Measurements from ENCODE around the gene AKAP13.
"Not testable (repeated sequence)": the region's sequence is repeated elsewhere in the genome, so short reads cannot be mapped to it uniquely, and the experiment has no call there.

Gene AKAP13

DNA sequence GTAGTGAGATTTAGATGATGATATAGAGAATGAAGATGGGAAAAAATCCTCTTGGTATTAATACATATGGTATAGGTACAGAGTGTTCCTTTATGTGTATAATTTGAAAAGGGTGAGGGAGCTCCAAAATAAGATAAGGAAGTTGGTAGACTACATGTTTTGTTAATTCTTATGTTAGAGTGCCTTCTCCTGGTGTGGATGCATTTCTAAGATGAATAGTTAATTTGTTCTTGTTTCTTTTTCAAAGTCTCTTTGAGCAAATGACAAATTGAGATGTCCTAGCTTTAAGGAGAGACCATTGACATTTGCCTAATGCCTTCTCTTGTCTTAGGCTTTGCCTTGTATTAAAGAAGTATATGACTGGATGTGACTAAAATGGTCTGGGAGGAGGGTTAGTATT lies 34.1 kb downstream of the AKAP13 start:
- no peak for DNase-seq

DNA sequence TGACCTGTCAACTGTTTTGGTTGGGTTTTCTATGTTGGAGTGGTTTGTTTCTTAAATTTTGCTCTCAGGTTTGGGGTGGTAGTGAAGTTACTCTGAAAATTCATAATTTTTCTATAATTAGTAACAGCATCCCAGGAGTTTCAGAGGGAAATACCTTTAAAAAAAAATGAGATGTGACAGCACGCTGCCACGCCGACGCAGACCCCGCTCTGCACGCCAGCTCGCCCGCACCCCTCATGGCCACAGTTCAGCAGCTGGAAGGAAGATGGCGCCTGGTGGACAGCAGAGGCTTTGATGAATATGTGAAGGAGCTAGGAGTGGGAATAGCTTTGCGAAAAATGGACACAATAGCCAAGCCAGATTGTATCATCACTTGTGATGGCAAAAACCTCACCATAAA lies 34.6 kb downstream of the AKAP13 start:
- DNase-seq, result no peak

DNA sequence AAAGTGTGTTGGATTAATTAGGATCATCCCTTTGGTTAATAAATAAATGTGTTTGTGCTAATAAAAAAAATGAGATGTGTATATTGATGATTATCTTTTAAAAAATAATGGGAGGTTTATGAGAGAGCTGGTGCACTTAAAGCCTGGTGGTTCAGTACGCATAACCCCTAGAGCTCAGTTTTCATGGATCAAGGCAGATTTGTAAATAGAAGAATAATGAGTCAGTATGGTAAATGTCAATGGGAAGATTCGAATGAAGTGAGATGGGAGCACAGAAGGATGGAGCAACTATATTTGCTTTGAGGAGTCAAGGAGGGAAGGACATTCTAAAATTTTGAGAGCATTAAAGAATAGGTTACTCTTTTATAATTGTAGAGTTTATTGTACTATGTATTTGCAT lies 35.4 kb downstream of the AKAP13 start:
- DNase-seq, result no peak

DNA sequence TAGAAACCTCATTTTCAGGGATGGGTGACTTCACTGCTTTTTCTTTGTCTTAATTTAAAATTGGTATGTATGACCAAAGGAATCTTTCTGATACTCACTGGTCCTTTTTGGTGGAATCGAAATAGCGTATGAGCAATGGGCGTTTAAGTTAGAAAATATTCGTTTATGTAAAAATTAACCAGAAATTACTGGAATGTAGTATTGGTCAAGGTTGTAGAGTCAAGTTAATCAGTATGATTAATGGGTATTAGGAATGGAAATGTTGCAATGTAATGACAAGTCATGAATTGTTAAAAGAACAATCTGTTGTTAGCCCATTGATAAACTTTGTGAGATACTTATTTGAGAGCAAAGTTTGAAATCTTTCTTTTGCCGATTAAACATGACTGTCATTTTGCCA lies 36.9 kb downstream of the AKAP13 start:
- DNase-seq, result no peak

DNA sequence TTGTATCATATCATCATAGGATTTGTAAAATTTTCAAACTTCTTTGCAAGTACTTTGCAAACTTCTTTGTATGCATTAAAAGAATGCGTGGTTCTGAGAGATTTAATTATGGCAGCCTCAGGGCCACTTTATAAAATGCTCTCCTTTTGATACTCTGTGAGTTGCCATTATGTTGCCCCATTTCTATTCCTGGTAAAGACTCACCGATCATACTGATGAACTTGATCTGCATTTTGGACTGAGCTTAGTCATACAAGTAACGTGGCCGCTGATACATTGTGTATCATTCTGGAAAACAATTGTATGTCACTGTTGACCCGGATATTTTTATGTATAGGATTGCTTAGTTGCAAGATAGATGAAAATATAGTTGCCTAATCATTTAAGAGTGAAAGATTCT lies 38.8 kb downstream of the AKAP13 start:
- no peak for DNase-seq

DNA sequence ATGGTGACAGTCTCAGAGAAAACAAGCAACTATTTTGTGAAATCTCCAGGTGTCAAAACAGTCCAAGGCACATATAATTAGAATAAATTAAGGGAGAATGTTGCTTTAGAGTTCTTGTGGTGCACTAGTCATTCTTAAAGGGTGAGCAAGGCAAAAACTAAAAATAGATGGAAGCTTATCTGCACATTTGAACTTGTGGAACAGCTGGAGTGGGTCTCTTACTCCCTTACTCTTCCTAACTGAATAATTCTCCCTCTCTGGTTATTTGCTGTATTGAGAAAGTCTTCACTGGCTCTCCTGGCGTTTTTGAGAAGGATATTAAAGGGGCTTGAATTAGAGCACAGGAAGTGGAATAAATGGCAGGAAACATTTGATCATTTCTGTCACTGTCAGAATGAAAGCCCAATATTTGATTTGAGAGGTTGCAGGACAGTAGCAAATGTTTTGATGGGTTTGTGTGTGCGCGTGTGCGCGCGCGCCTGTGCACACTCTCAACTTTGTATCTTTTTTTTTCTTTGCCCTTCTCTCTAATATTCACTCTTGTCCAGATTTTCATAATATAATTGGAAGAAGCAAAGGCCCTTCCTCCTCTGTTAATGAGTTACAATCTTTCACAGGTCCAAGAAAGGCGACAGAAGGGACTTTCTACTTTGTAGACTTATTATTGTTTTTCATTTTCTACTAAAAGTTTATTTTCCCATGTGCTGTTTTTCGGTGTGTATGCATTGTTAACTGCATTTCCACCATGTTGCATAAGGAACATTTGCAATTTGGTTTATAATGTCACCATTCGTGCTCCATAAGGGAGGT lies 40.9 kb downstream of the AKAP13 start:
- no peak for DNase-seq

DNA sequence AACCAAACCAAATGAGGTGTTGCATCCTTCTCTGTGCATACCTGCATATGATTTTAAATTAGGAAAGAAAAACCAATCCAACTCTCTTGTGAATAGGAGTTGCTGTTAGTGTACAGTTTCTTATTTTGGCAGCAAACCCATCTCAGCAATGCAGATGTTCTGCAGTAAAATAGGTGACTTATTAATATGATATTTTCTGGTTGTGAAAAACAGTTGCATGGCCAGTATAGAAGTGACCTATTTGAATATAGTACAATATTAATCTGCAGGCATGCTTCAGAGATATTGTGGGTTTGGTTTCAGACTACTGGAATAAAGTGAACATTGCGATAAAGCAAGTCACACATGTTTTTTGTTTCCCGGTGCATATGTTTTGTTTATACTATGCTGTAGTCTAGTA lies 42.2 kb downstream of the AKAP13 start:
- DNase-seq, result no peak

DNA sequence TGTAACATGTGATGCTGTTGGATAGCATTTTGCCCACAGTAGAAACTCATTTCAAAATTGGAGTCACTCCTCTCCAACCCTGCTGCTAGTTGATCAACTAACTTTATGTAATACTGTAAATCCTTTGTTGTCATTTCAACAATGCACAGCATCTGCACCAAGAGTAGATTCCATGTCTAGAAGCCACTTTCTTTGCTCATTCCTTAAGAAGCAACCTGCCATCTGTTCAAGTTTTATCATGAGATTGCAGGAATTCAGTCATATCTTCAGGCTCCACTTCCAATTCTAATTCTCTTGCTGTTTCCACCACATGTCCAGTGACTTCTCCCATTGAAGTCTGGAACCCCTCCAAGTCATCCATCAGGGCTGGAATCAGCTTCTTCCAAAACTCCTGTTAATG lies 42.9 kb downstream of the AKAP13 start:
- no peak for DNase-seq

DNA sequence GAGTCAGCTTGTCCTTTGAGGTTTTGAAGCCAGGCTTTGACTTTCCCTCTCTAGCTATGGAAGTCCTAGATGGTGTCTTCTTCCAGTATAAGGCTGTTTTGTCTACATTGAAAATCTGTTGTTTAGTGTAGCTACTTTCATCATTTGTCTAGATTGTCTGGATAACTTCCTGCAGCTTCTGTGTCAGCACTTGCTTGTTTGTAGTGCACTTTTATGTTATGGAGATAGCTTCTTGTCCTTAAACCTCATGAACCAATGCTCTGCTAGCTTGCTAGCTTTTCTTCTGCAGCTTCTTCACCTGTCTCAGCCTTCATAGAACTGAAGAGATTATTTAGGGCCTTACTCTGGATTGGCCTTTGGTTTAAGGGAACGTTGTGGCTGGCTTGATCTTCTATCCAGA lies 43.8 kb downstream of the AKAP13 start:
- no peak for DNase-seq

DNA sequence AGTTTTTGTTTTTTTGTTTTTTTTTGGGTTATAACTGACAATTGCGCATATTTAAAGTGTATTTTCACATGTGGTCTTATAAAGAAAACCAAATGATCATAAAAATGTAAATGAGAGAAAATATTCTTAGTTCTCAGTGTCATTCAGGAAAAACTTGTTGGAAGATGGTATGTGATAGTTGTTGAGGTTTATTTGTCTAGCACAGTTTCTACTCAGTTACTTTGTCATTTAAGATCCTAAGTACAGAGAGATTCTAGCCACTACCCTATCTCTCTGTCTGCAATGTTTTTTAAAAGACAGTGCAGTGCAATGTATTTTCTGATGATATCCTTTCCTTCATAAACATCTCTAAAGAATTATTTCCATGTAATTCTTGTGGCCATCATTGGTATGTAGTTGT lies 46.1 kb downstream of the AKAP13 start:
- no peak for DNase-seq

DNA sequence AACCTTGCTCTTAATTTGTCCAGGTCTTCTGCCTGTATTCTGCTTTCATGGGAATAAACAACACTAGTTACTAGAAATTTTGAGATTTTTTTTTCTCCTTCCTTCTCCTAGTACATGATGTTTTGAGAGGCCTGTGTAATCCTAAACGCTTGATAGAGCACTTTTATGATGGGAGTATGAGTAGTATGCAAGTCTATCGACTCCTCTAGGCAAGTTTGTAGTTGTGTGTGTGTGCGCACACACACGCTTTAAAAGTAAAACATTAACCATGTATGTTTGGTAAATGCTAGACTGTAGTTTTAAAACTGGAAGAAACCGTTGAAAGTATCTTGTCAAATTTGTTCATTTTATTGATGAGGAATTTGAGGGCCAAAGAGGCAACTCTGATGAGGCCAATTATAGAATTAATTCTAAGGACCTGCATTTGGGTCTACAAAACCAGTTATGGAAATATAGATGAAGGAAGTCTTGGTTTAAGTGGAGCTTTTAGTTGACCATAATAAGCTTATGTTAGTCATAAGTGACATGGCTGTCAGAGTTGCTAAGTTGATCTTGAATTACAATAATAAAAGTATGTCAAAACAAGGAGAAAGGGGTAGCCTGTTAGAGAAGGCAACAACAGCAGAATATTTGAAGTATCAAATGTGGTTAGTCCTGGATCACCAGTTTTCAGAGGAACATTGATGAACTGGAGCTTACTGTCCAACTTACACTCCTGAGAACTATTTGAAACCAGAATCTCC lies 47.1 kb downstream of the AKAP13 start:
- no peak for DNase-seq

DNA sequence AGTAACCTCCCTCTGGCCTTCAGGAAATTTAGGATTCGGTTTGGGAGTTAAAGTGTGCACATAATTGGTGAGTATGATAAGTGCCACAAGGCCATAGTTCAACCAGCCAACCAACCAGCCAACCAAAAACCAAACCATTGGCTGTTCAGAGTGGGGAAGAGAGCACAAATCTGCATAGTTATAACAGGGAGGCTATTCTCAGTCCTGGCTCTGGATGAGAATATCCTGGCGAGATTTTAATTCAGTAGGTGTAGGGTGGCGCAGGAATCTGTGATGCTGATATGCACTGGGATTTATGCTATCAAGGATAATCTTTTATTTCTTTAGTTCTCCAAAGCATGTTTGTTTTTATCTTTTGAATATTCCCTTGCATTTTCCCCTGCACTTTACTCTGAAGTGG lies 49.1 kb downstream of the AKAP13 start:
- no peak for DNase-seq

DNA sequence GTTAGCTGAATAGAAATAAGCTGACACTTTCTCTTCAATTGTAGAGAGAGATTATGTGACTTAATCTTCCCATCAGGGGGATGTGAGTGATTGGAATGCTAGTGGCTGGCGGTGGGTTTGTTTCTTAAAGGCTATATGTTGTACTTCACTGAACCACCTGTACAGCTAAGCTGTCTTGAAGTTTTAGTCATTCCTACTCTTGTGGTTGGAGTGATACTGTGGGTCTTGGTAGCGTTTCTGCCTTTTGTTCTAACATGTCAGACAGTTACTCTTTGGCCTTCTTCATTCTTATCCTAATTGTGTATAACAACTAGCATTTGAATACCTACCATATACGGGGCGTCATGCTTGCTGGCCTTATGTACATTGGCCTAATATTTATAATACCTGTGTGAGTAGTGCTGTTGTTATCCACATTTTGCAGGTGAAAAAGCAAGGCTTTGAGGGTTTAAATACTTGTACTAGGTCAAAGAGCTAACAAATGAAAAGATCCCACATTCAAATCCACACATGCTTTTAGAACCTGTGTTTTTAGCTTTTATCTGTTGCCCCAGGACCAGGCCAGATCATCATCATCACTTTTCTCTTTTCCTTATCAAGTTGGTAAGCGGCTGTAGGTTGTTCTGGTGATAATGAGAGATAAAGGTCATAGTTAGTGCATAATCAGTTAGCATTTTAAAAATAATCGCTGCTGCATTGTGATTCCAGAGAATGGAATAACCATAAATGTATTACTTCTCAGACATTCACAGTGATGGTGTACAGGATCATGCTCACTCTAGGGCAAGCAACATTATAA lies 50.2 kb downstream of the AKAP13 start:
- DNase-seq, result no peak

DNA sequence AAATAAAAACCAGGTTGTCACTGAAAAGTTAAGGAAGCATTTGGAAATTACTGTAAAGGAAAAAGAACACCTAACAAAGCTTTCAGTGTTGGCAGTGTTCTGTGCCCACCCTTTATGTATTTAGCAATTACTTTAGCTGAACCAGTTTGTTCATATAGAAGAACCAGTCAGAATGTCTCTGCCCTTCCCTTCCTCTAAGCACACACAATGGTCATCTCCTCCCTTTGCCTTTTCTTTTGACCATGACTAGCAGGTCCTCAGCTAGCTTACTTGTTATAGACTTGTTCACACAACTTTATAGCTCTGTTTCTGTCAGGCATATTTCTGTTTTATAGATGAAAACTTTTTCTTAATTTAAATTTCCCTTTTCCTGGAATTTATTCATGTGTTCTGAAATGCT lies 59.6 kb downstream of the AKAP13 start:
- no peak for DNase-seq

DNA sequence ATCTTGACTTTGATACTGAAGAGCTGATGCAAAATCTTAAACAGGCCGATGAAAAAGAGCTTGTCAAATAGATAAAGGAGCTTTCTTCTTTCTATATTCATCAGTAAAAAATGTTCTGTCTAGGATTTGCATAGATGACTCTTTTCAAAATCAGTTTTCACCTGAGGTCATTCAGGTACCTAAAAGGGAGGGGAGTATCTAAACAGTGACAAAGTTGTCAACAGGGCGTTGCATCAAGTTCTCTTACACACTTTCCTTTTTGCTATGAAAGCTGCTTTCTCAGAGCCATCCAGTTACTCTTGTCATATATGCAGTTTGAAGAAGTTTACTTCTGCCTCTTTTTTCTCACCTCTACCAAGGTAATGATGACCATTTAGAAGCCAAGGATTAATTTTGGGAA lies 60.0 kb downstream of the AKAP13 start:
- no peak for DNase-seq

DNA sequence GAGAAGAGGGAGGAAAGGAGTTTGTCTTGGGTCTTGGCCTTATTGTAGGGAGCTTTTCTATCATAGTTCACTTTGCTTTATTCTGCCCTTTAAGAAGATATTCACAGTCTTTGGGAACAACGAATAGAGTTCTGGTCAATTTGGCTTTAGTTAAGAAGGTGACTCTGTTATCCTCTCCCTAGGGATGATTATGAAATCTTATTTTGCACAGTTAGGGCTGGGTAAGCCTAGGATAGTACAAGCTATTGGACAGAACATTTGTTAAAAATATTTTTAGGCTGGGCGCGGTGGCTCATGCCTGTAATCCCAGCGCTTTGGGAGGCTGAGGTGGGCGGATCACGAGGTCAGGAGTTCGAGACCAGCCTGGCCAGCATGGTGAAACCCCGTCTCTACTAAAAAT lies 61.5 kb downstream of the AKAP13 start:
- not testable (repeated sequence) for DNase-seq

DNA sequence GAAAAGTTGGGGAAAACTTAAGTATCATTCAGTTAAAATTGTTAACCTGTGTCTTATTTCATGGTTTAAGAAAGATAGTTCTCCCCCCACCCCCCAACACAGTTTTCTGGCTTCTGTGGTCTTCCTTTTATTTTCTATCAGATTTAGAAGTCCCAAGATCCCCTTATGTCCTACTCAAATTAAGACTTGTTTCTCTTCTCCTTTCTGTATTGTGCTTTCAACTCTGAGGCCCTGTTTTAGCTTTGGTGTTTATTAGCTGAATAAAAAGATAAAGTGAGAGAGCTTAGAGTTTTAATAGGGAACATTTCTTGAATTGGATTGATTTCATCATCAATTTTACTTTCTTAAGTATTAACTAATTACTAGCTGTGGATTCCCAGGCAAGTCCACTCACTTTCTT lies 62.6 kb downstream of the AKAP13 start:
- no peak for DNase-seq

DNA sequence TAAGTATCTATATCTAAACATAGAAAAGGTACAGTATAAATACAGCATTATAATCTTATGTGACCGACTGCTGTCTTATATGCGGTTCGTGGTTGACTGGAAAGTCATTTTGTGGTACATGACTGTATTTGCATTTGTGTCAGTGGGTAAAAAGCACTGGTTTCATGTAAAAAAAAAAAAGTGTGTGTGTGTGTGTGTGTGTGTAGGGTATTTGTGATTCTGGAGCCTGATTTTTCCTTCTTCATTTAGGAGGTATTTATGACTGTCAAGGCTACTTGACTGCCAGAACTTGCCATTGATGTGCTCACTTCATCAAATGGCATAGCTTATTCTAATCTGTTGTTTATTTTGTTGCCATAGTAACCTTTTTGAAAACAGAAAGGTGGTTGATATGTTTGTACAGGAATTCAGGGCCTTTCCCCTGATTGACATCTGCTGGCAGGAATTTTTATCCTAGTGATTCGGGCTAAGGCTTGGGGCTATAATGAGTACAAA lies 63.2 kb downstream of the AKAP13 start:
- no peak for DNase-seq

DNA sequence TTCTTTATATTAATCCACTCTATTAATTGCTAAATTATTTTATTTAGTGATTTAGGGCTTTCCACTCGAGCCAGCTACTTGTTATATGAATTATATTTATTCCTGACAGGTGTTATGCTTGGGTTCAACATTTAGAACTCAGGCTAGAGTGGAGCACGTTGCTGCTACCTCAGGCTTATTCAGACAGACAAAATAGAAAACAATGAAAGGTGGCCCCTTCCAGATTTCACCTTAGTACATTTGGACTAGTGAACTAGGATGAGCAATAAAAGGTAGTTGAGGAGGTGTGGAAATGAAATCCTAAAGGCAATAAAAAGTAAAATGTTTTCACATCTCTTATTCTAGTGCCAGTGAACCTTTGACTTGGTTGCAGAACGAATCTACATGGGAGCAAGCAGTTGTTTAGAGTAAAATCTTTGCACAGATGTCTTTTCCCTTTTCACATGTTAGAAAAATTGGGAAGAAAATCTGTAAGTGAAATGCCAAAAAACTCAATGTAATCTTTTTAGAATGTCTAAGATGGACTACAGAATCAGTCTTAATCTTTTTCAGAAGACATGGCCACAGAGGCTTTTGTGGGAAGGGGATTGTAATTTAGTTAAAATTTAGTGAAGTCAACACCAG lies 63.8 kb downstream of the AKAP13 start:
- no peak for DNase-seq

DNA sequence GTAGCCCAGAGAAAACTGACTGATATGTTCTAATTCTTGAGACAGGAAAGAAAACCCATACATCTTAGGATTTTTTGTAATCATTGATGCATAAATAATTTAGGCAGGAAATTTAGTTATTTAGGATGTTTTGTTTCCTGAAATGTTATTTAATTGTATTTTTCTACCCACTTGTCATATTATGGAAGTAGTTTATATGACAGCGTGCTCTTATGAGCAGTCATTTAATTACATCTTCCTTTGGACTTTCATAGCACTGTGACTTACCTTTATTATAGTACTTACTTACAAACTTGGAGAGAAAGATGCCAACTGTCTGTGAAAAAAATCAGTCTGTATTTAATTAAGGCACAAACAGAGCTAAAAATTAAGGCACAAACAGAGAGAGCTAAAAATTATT lies 65.0 kb downstream of the AKAP13 start:
- no peak for DNase-seq

DNA sequence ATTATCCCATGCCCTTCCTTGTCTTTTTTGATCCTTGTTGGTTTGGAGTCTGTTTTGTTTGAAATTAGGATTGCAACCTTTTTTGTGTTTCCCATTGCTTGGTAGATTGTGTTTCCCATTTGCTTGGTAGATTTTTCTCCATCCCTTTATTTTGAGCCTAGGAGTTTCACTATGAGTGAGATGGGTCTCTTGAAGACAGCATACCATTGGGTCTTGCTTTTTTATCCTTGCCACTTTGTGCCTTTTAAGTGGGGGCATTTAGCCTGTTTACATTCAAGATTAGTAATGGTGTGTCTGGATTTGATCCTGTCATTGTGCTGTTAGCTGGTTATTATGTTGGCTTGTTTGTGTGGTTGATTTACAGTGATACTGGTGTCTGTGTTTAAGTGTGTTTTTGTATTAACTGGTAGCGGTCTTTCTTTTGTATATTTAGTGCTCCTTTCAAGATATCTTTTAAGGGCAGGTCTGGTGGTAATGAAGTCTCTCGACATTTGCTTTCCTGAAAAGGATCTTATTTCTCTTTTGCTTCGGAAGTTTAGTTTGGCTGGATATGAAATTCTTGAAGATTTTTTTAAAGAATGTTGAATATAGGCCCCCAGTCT lies 70.8 kb downstream of the AKAP13 start:
- no peak for DNase-seq

DNA sequence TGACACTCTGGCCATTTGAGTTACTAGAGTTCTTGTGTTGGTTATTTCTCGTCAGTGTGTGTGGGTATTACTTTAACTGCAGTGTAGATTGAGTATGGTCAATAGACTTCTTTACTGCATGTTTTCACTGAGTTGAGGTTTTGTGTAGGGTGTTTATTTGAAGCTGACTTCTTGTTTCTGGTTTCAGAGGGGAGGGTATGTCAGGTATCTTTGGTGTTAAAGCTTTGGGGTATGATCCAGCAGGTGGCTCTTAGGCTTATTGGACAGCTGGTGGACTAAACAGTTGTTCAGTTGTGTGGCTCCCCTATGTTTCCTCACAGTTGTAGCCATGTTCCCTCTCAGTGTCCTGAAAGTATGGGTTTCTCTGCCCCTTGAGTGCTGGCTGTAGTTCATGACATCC lies 72.0 kb downstream of the AKAP13 start:
- no peak for DNase-seq
